SIG-M5 (cell line): Measurements from ENCODE around the gene M1AP.

Experiments used
- DNase-seq: peaks from one replicate; lab custom pipeline; 2025; lab: John Stamatoyannopoulos, UW

Gene M1AP

DNA sequence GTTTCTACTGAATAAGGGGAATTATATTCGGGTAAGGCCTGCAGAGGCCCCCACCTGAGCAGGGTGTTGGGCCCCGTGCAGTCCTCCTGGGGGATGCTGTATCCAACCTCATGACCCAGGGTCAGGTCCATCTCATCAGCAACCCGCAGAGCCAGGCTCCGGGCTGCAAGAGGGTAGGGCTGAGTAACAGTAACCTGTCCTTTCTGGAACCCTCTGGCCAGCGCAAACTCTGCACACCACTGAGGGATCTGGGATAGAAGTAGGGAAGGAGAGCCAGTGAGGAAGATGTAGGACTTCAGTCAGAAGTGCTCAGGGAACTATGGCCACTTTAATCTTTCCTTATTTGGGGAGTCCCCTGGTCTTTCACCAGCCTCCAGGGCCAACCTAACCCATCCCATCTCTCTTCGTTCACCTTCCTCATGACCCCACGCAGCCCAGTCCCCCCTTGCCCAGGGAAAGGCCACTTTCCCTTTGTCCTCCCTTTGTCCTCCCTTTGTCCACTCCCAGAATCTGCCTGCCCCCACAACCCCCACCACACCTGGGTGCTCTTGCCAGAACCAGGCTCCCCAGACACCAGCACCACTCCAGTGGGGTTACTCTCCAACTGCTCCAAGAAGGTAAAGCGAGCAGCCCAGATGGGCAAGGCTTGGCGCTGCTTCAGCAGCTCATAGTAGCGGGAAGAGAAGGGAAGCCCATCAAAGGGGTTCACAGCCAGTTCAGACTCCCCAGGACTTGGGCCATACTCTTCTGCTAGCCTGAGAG lies 123.0 kb downstream of the M1AP start:
- DNase-seq = no peak

DNA sequence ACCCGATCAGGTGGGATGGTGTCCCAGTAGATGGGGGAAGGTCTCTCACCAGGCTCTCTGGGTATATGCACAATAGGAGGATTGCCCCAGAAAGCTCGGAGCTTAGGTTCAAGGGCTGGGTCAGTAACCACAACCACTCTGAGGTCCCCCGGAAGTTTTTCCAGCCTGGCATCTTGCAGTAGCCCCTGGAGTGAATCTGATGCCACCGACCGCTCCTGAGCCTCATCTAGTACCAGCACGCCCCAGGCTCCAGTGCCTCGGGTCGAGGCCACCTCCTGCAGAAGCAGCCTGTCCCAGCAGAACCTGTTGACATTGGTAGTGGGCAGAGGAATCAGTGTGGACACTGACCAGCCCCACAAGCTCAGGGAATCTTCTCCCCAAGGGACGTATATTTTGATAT lies 124.1 kb downstream of the M1AP start:
- no peak for DNase-seq

DNA sequence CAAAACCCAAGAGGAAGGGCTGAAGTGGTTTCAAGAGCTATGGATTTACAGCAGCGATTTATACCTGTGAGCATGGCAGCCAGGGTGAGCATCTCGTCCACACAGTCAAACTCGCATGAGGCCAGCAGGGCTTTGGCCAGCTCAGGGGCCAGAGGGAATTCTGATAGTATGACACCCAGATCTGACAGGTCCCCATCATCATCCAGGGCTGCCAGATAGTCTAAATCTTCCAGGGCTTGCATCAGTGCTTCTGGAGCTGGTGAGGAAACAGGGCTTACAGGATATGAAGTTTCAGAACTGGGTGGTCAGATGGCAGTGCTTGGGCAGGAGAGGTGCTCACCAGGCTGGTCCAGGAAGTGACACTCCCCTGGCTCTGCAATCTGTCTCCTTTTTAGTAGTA lies 125.6 kb downstream of the M1AP start:
- DNase-seq = no peak

DNA sequence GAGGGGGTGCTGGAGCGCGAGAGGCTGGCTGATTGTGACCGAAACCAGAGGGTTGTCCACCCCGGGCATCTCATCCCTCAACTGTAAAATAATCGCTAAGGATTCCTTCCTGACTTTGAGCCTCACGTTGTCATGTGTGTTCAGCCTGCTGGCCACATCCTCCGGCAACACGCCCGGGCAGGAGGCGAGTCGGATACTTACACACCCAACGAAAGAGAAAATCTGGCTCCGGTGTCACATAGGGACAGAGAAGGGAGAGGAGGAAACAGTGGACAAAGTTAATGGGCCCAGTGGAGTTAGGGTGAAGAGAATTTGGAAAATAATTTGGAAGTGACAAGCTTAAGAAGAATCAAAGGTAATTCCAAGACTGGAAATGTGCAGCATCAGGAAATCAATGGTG lies 131.5 kb downstream of the M1AP start:
- no peak for DNase-seq

DNA sequence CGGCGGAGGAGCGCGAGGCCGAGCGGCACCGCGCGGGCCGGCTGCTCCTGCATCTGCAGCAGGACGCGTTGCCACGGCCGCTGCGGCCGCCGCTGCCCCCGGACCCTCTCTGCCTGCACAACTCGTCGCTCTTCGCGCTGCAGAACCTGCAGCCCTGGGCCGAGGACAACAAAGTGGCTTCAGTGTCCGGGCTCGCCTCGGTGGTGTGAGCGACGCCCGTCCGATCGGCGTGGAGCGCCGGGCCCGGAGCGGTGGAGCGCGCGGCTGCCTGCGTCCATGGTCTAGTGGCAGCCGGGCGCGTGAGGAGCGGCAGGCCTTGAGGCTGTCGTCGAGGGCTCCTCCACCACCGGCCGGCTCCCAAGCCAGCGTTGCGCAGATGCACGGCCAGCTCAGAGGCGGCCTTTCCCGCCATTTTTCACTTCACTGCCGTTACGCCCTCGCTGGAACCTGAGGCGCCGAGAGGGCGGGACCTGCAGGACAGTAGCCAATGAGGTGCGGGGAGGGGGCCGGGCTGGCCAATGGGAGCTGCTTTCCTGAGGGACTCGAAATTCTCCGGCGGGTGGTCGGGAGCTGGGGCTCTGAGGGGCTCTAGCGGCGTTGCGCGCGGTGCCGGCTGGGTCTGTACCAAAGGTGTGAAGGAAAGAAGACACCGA lies 132.0 kb downstream of the M1AP start:
- no peak for DNase-seq

DNA sequence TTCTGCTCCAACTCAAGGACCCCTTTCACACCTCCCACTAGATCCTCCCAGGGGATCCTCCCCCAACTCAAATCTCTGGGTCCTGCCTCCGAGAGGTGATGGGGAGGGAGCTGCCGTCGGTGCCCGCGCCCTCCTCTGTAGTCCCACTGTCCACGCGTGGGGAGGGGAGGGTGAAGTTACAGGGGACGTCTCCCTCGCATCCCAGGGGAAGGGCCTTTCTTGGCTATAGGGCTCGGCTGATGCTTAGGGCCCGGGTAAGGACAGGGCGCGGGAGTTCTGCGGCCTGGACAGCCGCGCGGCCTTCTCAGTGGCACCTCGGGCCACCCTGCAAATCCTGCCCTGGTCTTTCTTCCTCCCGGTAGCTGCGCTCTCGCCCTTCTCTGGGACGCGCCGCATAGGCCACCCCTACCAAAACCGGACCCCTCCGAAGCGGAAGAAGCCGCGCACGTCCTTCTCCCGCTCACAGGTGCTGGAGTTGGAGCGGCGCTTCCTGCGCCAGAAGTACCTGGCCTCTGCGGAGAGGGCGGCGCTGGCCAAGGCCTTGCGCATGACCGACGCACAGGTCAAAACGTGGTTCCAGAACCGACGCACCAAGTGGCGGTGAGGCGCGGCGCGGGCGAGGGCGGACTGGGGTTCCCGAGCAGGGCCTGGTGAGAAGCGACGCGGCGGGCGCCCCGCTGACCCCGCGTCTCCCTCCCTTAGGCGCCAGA lies 132.7 kb downstream of the M1AP start:
- DNase-seq = no peak

DNA sequence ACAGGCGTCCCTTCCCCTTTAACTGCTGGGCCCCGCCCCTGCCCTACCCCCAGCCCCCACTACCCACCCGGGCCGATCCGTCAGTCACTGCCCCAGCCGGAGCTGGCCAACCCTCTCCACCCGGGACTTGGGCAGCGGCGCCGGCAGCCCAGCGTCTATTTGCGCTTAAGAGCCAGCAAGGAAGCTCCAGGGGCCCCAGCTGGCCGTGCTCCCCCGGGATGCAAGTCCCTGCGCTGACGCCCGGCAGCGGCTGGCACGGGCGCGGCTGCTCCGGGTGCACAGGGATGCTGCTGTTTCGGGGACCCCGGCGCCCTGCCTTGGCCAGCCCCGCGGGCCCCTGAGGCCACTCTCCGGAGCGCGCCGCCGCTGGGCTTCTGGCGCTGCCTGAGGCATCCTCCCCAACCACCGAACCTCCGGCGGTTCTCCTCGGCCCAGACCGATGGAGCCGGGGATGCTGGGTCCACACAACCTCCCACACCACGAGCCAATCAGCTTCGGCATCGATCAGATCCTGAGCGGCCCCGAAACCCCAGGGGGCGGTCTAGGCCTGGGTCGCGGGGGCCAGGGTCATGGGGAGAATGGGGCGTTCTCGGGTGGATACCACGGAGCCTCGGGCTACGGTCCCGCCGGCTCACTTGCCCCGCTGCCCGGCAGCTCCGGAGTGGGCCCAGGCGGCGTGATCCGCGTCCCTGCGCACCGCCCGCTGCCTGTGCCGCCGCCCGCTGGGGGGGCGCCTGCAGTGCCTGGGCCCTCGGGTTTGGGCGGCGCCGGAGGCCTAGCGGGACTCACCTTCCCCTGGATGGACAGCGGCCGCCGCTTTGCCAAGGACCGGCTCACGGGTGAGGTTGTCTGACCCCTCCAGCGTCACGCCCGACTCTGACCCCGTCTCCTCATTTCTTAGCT lies 133.5 kb downstream of the M1AP start, which contains the start of gene TLX2:
Gene TLX2, plus strand, starts transcription at position 83 of the 903 bp plus-strand sequence. Its CDS starts 357 bp downstream, at position 440.
- no peak for DNase-seq

DNA sequence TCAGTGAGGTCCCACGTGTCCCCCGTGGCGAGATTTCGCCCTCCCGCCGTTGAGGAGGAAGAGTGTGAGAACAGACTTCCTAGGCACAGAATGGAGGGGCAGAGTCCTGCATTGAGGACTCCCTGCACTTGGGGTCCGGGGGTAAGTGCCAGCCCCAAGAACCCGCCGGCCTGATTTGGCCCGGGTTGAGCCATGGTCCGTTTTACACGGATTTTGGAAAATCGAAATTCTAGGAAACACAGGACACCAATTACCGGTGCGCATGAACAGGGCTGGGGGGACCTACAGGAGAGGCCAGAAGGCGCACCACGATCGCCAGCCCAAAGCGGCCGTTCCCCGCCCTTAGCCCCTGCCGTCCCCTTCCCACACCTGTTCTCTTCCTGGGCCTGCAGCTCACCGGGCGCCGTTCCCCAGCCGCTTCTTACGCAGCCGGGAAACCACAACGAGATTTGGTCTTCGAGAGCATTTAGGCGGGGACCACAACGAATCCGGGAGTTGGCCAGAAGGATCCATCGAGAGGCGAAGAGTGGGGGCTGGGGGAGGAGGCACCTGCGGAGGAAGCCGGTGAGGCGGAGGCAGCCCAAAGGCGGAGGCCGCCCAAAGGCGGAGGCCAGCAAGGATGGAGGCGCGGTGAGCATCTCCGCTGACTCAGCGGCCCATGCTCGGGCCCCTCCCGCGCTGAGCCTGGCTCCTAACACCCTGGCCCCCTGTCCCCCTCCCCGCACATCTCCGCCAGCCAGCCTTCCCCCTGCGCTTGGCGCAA lies 134.3 kb downstream of the M1AP start:
- no peak for DNase-seq

DNA sequence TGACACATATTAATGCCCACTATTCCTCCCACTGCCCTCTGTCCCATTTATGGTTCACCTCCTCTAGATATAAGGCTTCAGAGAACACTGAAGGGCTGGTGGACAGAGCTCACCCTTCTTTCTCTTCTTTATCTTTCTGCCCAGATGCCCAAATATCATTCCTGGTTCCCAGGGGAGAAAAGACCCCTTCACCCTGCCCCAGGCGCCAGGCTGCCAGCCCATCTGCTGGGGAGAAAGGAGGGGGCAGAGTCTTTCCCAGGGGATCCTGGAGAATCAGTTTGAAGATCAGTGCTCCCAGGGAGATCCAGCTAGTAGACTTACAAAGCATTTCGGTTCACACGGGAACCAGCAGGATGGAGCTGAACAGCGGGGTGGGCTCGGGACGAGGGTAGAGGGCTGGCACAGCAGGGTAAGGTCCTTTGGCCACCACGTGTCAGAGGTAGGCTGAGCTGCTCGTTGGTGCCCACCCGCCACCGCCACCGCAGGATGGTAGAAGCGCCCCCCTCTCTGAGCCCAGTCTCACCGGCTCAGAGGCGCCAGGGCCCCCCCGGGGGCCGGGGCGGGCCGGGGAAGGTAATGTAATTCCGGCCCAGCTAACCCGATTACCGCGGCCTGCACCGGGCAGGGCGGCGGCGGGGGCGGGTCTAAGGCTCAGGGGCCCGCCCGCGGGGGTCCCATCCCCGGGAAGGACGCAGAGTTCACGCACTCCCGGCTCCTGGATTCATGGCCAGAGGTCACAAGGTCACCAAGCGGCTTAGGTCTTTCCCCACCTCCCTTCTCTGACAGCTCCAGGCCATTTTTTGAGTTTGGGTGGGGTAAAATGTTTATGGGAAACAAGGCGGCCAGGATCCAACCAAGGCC lies 135.2 kb downstream of the M1AP start:
- DNase-seq = no peak

DNA sequence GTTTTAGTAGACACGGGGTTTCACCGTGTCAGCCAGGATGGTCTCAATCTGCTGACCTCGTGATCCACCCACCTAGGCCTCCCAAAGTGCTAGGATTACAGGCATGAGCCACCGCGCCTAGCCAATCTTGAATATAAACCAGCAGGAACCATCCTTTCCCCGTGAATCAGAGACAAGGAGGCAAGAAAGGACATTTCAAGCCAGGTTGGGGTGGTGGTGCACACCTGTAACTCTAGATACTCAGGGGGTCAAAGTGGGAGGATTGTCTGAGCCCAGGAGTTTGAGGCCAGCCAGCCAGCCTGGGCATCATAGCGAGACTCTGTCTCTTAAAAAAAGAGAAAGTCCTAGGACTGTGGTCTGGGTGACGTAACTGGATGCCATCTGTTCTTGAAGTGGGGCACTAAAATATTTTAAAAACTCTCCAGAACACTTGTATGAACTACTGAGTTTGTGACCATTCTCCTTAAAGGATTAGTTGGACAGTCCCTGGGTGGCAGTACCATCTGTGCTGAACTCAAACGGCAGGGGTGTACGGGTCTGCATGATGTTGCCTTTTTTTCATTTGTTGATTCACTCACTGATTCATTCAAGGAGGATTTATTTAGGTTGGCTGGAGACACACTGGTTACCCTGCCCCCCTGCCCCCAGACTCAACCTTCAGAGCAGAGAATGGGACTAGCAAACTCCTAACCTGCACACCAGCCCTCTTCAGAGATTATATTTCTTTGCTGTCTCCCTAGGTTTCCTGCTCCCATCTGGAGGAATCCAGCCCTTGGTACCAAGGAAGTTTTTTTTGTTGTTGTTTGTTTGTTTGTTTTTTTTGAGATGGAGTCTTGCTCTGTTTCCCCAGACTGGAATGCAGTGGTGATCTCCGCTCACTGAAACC lies 136.8 kb downstream of the M1AP start:
- no peak for DNase-seq

DNA sequence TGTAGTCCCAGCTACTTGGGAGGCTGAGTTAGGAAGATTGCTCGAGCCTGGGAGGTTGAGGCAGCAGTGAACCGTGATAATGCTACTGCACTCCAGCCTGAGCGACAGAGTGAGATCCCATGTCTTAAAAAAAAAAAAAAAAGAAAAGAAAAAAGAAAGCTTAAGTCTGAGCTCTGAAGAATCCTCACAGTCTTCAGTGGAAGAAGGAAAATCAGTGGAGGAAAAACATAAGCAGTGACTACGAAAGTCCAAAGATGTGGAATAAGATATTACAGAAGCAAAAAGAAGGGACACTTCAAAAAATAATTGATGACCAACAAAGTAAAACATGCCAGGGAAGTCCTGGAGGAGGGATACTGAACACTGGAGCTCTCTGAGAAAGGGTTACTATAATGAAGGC lies 137.9 kb downstream of the M1AP start:
- no peak for DNase-seq

DNA sequence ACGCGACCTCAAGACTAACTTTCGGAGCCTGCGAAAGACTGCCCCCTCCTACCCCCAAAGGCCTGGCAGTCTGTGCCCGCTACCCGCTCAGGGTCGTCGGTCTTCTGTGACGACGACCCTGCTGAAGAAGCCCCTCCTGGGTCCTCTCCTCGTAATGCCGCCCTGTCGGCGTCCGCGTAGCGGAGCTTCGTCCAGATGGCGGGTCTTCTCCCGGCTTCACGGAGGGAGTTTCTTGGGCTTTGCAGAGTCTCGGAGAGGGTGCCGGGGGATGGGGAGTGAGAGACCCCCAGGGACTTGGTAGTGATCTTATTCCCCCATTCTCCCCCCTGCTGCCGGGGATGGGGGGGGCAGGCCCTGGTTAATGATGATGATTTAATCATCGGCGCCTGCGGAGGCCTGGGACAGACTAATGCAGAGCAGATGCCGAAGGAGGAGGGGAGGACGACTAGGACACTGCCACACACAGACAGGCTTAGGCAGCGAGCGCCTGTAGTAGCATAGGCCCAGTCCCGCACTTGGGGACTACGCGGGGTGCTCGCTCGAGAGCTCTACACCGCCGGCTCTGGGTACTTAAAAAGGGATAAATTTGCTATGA lies 140.1 kb downstream of the M1AP start:
- no peak for DNase-seq
